GM19035 (cell line): Measurements from ENCODE around the gene PIEZO2.
"Not testable (repeated sequence)": the region's sequence is repeated elsewhere in the genome, so short reads cannot be mapped to it uniquely, and the experiment has no call there.

ENCODE experiments used
- ATAC-seq: cut with Tn5 transposase; IDR thresholded peaks from one replicate; pipeline ENCODE4 v1.9.1; 2021; ENCODE audit not compliant: unreplicated experiment

Gene PIEZO2

DNA sequence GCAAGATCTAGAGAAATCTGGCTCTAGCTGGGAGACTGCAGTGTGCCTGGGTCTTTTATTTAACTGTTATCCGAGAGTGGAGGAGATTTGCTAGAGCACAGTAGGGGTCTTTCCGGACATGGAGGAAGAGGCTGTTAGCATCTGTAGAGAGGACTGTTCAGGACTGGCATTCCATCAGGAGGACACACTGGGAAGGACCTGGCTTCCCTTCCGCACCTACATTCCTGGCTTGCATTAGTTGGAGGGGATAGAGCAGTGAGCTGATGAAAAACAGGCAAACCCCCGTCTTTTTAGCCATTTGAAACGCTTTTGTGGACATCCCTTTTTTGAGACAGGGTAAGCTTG lies 874 bp upstream of the PIEZO2 start:
- no peak for ATAC-seq

DNA sequence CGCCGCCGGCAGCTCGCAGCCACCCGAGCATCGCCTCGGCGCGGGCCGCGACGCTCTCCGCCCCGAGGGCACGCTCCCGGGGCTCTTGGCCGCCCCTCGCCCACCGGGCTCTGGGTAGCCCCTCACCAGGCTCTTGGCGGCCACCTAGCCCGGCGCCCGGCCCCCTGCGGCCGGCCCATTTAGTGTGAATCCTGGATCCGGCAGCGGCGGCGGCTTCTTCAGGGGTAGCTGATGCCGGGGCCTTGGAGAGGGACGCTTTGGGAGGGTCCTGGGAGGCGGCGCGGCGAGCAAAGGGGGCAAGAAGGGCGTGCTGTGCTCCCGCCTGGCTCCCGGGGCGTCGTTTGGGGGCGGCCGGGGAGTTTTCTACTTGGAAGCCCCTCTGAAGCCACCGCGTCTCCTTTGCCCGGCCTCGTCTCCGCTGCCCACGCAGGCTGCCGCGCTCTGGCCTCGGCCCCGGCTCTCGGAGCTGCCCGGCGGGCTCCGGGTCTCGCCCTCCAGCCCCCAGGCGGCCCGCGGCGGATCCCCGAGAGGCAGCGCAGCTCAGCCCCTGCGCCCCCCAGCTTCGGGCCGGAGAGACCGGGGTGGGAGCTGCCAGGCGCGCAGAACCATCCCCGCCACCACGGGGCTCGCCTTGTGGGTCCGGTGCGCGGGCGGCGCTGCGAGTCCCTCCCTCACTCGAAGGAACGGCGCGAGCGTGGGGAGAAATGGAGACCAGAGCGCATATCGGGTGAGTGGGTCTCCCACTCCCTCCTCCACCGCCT lies 509 bp downstream of the PIEZO2 start:
- no peak for ATAC-seq

DNA sequence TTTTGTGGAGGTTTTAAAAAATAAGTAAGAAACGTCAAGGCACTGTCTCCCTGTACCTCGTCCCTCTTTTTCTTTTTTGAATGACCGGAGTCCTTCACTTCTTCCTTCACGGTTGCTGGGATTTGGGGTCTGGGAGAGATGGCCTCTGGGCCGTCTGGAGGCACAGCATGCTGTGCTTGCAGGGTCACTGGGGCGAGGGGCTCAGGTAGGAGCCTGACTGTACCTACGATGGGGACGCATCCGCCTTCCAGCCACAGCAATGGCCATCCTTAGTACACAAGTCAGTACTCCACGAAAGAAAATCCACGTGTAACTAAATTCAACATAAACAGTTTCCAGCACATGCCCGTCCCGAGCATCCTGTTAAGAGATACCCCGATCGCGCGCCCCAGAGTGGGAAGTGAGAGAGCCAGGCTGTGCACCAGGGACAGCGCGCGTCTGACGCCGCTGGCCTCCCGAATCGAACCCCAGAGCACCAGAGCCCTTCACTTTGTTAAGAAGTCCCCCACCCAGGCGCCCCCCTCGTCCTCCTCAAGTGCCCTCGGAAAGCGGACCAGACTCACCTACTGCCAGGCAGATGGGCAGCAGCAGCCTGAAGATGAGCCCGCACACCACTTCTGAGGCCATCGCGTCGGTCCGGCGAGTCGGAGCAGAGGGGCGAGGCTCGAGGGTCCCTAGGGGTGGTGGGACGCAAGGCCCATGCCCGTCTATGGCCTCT lies 1.2 kb downstream of the PIEZO2 start:
- ATAC-seq: no peak

DNA sequence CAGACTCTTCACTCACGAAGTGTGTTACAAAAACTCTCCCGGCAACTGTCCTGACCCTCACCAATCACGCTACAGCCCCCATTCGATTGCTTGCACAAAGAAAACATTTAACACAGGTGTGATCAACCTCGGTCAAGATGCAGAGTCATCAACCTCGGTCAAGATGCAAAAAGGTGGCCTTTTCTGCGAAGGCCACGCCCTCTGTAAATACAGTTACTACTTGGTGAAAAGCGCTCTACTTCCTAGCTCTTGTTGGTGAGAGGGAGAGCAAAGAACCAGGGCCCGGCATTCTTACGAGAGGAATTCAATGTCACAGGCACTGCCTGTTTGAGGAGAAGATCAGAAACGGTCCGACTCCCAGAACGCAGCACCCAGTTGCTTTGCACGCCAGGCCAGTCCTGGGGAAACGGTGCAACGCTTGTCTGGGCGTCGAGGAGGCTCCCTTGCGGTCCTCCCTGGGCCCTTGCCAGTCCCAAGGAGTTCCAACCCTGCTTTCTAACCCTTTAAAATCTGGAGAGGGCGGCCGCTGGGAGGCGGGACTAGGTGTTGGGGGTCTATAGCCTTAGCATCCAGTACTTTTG lies 1.9 kb downstream of the PIEZO2 start:
- no peak for ATAC-seq

- no peak for ATAC-seq
Measured at GRCh38 chr18:11146947-11147345, 2.4 kb downstream of the PIEZO2 start.

GRCh38 chr18:11146238-11146946 lies 3.0 kb downstream of the PIEZO2 start:
- no peak for ATAC-seq

DNA sequence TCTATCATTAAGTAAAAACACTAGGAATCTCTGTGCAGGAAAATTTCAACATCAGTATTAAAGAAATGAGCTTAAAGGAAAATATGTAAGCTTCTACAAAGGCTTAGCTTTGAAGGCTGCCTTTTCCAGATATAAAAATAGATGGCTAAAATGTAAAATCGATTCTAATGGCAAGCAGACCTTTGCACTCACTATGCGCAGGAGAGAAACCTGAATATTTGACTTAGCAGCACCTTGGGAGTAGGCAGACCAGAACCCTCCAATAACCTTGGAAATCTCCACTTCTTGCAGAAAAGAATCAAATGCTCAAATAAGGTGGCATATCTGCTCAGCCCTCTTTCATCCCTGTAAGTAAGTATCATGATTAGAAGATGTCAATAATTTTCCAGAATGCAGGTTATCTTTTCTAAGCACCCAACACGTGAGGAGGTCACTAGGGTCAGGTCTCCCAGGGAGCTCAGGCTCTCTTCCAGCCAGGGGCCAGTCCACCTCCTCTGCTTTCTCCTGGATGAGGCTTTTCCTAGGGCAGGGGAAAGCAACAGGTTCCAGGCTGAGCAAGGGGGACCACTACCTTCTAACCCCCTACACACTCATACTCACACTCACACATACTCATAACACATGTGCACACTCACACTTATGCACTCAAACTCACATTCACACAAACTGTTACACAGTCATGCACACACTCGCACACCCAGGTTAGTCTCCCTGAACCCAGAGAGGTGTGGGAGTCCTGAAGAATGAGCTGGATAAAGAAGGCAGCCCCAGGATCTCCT lies 3.8 kb downstream of the PIEZO2 start:
- no peak for ATAC-seq

- no peak for ATAC-seq
Measured at GRCh38 chr18:11137400-11137799, 12.0 kb downstream of the PIEZO2 start.

DNA sequence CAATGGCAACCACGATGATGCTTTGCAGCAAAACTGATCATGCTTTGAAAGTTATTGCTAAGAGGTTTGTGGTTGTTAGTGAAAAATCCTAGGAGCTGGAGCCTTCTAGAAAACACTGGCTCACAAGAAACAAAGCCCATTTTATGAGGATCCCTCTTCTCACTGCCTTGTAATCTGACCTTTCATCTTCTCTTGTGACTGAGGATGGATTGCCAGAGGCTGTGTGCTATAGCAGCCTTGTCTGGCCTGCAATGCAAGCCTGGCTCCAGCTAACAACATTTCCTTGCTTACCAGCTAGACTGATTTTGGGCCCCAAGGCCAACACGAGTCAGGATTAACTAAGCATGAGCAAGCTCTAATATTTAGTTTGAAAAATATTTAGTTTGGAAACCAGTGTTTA lies 13.1 kb downstream of the PIEZO2 start:
- no peak for ATAC-seq

DNA sequence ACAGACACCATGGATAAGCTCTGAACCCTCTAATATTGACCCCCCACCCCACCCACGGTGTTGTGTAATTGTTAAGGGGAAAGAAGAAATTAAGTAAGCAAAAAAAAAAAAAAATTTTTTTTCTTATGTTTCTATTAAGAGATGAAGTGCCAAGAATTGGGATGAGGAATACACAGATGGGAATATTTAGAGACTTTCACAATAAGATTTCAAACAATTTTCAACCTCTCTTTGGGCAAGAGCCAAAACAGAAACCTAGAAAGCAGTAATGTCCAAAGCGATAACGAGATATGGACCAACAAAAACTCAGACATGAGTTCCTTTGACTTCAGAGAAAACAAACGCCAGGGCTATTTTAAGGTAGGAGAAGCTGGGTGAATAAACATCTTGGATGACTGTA lies 14.4 kb downstream of the PIEZO2 start:
- no peak for ATAC-seq

GRCh38 chr18:11129059-11129458 lies 20.3 kb downstream of the PIEZO2 start:
- ATAC-seq: not testable (repeated sequence)

GRCh38 chr18:11125492-11126315 lies 23.7 kb downstream of the PIEZO2 start:
- ATAC-seq: no peak

DNA sequence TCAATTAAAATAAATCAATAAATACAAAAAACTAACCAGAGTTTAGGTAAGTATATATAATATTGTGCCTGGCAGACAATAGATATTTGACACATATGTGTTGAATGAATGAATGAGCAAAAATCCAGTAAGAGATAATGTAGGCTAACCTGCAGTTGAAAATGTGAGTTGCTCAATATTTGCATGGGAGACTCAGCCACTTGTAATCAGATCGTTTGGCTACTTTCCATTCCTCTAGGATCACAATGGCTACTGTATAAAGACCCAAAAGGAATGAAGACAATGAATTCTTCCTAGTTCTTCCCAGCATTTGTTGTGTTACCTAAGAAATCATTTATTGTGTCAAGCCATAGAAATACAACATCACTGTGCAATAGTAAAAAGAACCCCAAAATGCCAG lies 25.3 kb downstream of the PIEZO2 start:
- ATAC-seq: no peak

DNA sequence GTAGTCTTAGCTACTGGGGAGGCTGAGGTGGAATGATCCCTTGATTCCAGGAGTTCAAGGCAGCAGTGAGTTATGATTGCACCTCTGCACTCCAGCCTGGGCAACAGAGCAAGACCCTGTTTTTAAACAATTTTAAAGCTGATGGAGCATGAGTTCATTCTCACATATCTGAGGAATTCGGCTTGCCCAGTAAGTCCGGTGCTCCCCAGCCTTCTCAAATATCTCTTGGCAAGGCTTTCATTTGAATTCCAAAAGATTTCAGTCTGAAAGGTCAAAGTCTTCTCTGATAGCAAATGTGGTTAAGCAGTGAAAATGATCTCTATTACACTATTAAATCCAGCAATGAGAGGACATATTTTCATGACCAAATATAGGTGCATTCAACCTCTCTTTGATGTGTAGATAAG lies 27.9 kb downstream of the PIEZO2 start:
- ATAC-seq: no peak

- no peak for ATAC-seq
Measured at GRCh38 chr18:11119959-11120587, 29.3 kb downstream of the PIEZO2 start.

DNA sequence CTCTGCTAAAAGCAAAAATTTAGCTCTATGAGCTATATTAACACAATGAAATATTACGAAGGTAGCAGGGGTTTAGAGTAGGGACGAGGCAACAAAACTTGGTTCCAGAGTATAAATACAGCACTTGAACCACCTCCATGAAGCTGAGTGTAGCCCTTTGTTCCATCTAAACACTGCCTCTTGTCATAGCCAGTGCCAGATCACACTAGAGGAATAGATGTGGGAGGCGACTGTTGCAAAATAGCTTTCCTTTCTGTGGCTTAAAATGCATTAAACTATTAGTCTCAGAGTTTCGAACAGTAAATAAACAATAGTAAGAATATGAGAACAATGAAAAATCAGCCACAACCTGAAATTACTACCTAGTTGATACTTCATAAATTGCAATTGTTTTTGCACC lies 29.8 kb downstream of the PIEZO2 start:
- ATAC-seq: no peak

GRCh38 chr18:11118051-11118766 lies 31.2 kb downstream of the PIEZO2 start:
- ATAC-seq: no peak

GRCh38 chr18:11115276-11115675 lies 34.1 kb downstream of the PIEZO2 start:
- no peak for ATAC-seq

GRCh38 chr18:11114653-11115052 lies 34.7 kb downstream of the PIEZO2 start:
- no peak for ATAC-seq
